SK-N-SH (cell line): ENCODE results near the gene NOTO.

Source experiments
- EP300 ChIP-seq, 2 experiments: IDR thresholded peaks; 2 replicates each; pipeline versions ENCODE4 v1.4.0 to v1.6.1; 2012; ENCODE audit warnings: borderline replicate concordance in 1 of 2, low read depth in 1 of 2, low read length in 1 of 2
- IRF3 ChIP-seq: fragments of 150-350 bp; IDR thresholded peaks from 2 replicates; pipeline ENCODE4 v1.6.1; 2016; ENCODE audit warnings: mild to moderate bottlenecking, low read depth, low read length
- POLR2AphosphoS5 ChIP-seq: IDR thresholded peaks from 2 replicates; pipeline ENCODE4 v1.6.1; 2012; ENCODE audit warnings: low read depth, low read length
- RAD21 ChIP-seq: IDR thresholded peaks from 2 replicates; pipeline ENCODE4 v1.6.1; 2012; ENCODE audit warnings: mild to moderate bottlenecking, low read length
- RFX5 ChIP-seq: IDR thresholded peaks from 2 replicates; pipeline ENCODE4 v1.6.1; 2012; ENCODE audit warnings: mild to moderate bottlenecking, improper control_type of control experiment, low read length
- SIN3A ChIP-seq: IDR thresholded peaks from 2 replicates; pipeline ENCODE4 v1.6.1; 2012; ENCODE audit warnings: low read depth, mild to moderate bottlenecking, low read length, moderate library complexity, borderline replicate concordance
- TCF12 ChIP-seq: IDR thresholded peaks from 2 replicates; pipeline ENCODE4 v1.4.0; 2012
- TF ChIP-seq, protein P1 (sequence below): fragments of 200-600 bp; sonication (generic); IDR thresholded peaks from 2 replicates; pipeline ENCODE4 v1.6.1; 2017; ENCODE audit warnings: antibody characterized with exemption, mild to moderate bottlenecking, moderate library complexity
- TF ChIP-seq, protein P2 (sequence below): IDR thresholded peaks from 2 replicates; pipeline ENCODE4; 2012
- TF ChIP-seq, protein P3 (sequence below): IDR thresholded peaks from 2 replicates; pipeline ENCODE4 v1.4.0; 2012; ENCODE audit warnings: low read depth
- TF ChIP-seq, protein P4 (sequence below): IDR thresholded peaks from 2 replicates; pipeline ENCODE4 v1.4.0; 2012; ENCODE audit warnings: low read depth, borderline replicate concordance

DNA sequence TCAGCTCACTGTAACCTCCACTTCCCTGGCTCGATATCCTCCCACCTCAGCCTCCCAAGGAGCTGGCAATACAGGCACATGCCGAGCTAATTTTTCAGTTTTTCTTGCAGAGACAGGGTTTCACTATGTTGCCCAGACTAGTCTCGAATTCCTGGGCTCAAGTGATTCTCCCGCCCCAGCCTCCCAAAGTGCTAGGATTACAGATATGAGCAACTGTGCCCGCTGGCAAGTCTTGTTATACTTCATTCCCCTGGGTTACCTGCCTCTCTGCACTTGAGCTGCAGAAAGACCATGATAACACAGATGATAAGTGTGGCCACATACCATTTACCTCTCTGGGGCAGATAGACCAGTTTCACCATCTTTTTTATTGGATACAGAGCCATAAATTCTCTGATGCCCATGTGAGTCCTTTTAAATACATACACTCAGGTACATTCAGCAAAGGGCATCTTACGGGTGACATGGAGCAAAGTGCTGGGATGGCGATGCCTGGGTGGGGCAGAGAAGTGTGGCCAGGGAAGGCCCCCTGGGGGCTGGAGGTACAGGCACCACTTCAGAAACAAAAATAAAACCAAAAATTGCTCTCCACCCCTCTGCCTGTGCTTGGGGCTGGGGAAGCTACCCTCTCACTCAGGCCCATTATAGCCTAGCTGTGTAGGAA lies 52.1 kb downstream of the NOTO start:
- TF ChIP-seq RAD21 (no peak), IRF3 (no peak), POLR2AphosphoS5 (no peak), TCF12 (no peak), EP300 (IDR thresholded peaks at IDR 0.05; ENCODE audit: borderline replicate concordance in 1 of 2, low read depth in 1 of 2, low read length in 1 of 2) (no peak), RFX5 (no peak), SIN3A (no peak)
- TF ChIP-seq, protein P1, sequence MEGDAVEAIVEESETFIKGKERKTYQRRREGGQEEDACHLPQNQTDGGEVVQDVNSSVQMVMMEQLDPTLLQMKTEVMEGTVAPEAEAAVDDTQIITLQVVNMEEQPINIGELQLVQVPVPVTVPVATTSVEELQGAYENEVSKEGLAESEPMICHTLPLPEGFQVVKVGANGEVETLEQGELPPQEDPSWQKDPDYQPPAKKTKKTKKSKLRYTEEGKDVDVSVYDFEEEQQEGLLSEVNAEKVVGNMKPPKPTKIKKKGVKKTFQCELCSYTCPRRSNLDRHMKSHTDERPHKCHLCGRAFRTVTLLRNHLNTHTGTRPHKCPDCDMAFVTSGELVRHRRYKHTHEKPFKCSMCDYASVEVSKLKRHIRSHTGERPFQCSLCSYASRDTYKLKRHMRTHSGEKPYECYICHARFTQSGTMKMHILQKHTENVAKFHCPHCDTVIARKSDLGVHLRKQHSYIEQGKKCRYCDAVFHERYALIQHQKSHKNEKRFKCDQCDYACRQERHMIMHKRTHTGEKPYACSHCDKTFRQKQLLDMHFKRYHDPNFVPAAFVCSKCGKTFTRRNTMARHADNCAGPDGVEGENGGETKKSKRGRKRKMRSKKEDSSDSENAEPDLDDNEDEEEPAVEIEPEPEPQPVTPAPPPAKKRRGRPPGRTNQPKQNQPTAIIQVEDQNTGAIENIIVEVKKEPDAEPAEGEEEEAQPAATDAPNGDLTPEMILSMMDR: no peak
- TF ChIP-seq, protein P2, sequence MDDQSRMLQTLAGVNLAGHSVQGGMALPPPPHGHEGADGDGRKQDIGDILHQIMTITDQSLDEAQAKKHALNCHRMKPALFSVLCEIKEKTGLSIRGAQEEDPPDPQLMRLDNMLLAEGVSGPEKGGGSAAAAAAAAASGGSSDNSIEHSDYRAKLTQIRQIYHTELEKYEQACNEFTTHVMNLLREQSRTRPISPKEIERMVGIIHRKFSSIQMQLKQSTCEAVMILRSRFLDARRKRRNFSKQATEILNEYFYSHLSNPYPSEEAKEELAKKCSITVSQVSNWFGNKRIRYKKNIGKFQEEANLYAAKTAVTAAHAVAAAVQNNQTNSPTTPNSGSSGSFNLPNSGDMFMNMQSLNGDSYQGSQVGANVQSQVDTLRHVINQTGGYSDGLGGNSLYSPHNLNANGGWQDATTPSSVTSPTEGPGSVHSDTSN: no peak
- TF ChIP-seq, protein P3, sequence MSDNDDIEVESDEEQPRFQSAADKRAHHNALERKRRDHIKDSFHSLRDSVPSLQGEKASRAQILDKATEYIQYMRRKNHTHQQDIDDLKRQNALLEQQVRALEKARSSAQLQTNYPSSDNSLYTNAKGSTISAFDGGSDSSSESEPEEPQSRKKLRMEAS: no peak
- TF ChIP-seq, protein P4, sequence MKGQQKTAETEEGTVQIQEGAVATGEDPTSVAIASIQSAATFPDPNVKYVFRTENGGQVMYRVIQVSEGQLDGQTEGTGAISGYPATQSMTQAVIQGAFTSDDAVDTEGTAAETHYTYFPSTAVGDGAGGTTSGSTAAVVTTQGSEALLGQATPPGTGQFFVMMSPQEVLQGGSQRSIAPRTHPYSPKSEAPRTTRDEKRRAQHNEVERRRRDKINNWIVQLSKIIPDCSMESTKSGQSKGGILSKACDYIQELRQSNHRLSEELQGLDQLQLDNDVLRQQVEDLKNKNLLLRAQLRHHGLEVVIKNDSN: no peak
